Uterus (tissue), 2 donors: ENCODE data around the gene PDE4D.

Experiments used
- POLR2A ChIP-seq, 2 donors: fragments of 450-650 bp; IDR thresholded peaks; one replicate each; pipeline ENCODE4 v1.6.1; 2016; ENCODE audit warnings: antibody characterized with exemption in 2 of 2, mild to moderate bottlenecking in 1 of 2, moderate library complexity in 1 of 2
- TF ChIP-seq, protein P1 (sequence below), 4 experiments: fragments of 200-600 bp in 2 of 4; fragments of 450-650 bp in 2 of 4; sonication (generic) in 2 of 4; IDR thresholded peaks; one replicate each; pipeline ENCODE4 v1.5.1; 2016 to 2019; ENCODE audit warnings: antibody characterized with exemption in 4 of 4, mild to moderate bottlenecking in 2 of 4, moderate library complexity in 1 of 4

GRCh38 chr5:59003641-59004040, 889.9 kb downstream of the PDE4D start:
- TF ChIP-seq, protein P1, sequence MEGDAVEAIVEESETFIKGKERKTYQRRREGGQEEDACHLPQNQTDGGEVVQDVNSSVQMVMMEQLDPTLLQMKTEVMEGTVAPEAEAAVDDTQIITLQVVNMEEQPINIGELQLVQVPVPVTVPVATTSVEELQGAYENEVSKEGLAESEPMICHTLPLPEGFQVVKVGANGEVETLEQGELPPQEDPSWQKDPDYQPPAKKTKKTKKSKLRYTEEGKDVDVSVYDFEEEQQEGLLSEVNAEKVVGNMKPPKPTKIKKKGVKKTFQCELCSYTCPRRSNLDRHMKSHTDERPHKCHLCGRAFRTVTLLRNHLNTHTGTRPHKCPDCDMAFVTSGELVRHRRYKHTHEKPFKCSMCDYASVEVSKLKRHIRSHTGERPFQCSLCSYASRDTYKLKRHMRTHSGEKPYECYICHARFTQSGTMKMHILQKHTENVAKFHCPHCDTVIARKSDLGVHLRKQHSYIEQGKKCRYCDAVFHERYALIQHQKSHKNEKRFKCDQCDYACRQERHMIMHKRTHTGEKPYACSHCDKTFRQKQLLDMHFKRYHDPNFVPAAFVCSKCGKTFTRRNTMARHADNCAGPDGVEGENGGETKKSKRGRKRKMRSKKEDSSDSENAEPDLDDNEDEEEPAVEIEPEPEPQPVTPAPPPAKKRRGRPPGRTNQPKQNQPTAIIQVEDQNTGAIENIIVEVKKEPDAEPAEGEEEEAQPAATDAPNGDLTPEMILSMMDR (IDR thresholded peaks at IDR 0.05): no peak
- TF ChIP-seq POLR2A (IDR thresholded peaks at IDR 0.05): no peak
